H9 (cell line): Measurements from ENCODE around the gene BDP1. TPM values are rescaled to one million over a fixed set of nuclear protein-coding genes. Genes with fewer than 3 reads are reported as not detected.
"Not testable (repeated sequence)": the region's sequence is repeated elsewhere in the genome, so short reads cannot be mapped to it uniquely, and the experiment has no call there.

Experiments
- DNase-seq: peaks from one replicate; pipeline ENCODE4 v3.0.0-alpha.2; 2017
- H2AFZ ChIP-seq: one replicate; pipeline ENCODE4 v1.6.1; 2013; ENCODE audit warnings: mild to moderate bottlenecking, low read length, control low read depth, moderate library complexity
- H2AK5ac ChIP-seq: 2 replicates; pipeline ENCODE4 v1.6.1; 2013; ENCODE audit warnings: low read length, control low read depth, mixed read lengths; ENCODE audit not compliant: insufficient read length
- H2BK120ac ChIP-seq: one replicate; pipeline ENCODE4 v1.6.1; 2013; ENCODE audit warnings: low read depth, mild to moderate bottlenecking, low read length, control low read depth, inconsistent platforms; ENCODE audit not compliant: poor library complexity, severe bottlenecking
- H2BK12ac ChIP-seq: 2 replicates; pipeline ENCODE4 v1.6.1; 2013; ENCODE audit warnings: low read length, control low read depth, mixed read lengths, low read depth; ENCODE audit not compliant: insufficient read length
- H2BK15ac ChIP-seq: 2 replicates; pipeline ENCODE4 v1.6.1; 2013; ENCODE audit warnings: low read depth, low read length, control low read depth
- H2BK20ac ChIP-seq: one replicate; pipeline ENCODE4 v1.6.1; 2013; ENCODE audit warnings: low read depth, mild to moderate bottlenecking, low read length, control low read depth, inconsistent platforms; ENCODE audit not compliant: poor library complexity, severe bottlenecking
- H2BK5ac ChIP-seq: 2 replicates; pipeline ENCODE4 v1.6.1; 2013; ENCODE audit warnings: low read length, control low read depth, mixed read lengths; ENCODE audit not compliant: insufficient read length
- H3K14ac ChIP-seq: 2 replicates; pipeline ENCODE4 v1.6.1; 2013; ENCODE audit warnings: low read length, control low read depth; ENCODE audit not compliant: insufficient read depth
- H3K18ac ChIP-seq: 2 replicates; pipeline ENCODE4 v1.6.1; 2013; ENCODE audit warnings: low read depth, mild to moderate bottlenecking, mixed read lengths, low read length, control low read depth; ENCODE audit not compliant: insufficient read length
- H3K23ac ChIP-seq: 2 replicates; pipeline ENCODE4 v1.6.1; 2013; ENCODE audit warnings: low read length, control low read depth, mixed read lengths, low read depth; ENCODE audit not compliant: insufficient read length
- H3K23me2 ChIP-seq: 2 replicates; pipeline ENCODE4 v1.6.1; 2013; ENCODE audit warnings: low read depth, mild to moderate bottlenecking, mixed read lengths, low read length, control low read depth; ENCODE audit not compliant: insufficient read length, poor library complexity, severe bottlenecking
- H3K27ac ChIP-seq: 2 replicates; pipeline ENCODE4 v1.5.1; 2013; ENCODE audit warnings: low read length, control low read depth, mixed read lengths, low read depth; ENCODE audit not compliant: insufficient read length
- H3K27me3 ChIP-seq: 2 replicates; pipeline ENCODE4 v1.6.1; 2013; ENCODE audit warnings: low read length, control low read depth, inconsistent platforms; ENCODE audit not compliant: insufficient read depth
- H3K4ac ChIP-seq: 2 replicates; pipeline ENCODE4 v1.6.1; 2013; ENCODE audit warnings: low read depth, mild to moderate bottlenecking, control low read depth, inconsistent platforms, low read length, moderate library complexity
- H3K4me1 ChIP-seq: 2 replicates; pipeline ENCODE4 v1.6.1; 2013; ENCODE audit warnings: low read length, control low read depth, inconsistent platforms; ENCODE audit not compliant: insufficient read depth
- H3K4me2 ChIP-seq: 2 replicates; pipeline ENCODE4 v1.6.1; 2013; ENCODE audit warnings: low read length, control low read depth, mixed read lengths; ENCODE audit not compliant: insufficient read length, insufficient read depth
- H3K56ac ChIP-seq: 2 replicates; pipeline ENCODE4 v1.6.1; 2013; ENCODE audit warnings: low read depth, mild to moderate bottlenecking, mixed read lengths, low read length, control low read depth; ENCODE audit not compliant: insufficient read length
- H3K79me1 ChIP-seq: 2 replicates; pipeline ENCODE4 v1.6.1; 2013; ENCODE audit warnings: low read depth, mild to moderate bottlenecking, moderate library complexity, low read length, control low read depth, inconsistent platforms; ENCODE audit not compliant: insufficient read depth, poor library complexity, severe bottlenecking
- H3K79me2 ChIP-seq: 2 replicates; pipeline ENCODE4 v1.6.1; 2013; ENCODE audit warnings: low read length, control low read depth, inconsistent platforms; ENCODE audit not compliant: insufficient read depth
- H3K9ac ChIP-seq: 2 replicates; pipeline ENCODE4 v1.6.1; 2013; ENCODE audit warnings: low read length, control low read depth, mixed read lengths; ENCODE audit not compliant: insufficient read length; ENCODE audit errors: extremely low read depth
- H3K9me3 ChIP-seq: one replicate; pipeline ENCODE4 v1.6.1; 2013; ENCODE audit warnings: low read depth, low read length, inconsistent platforms; ENCODE audit not compliant: control insufficient read depth
- H3T11ph ChIP-seq: one replicate; pipeline ENCODE4 v1.6.1; 2013; ENCODE audit warnings: mild to moderate bottlenecking, low read length, control low read depth, inconsistent platforms
- H4K20me1 ChIP-seq: one replicate; pipeline ENCODE4 v1.6.1; 2013; ENCODE audit not compliant: control insufficient read depth, insufficient read length, insufficient read depth
- H4K5ac ChIP-seq: 2 replicates; pipeline ENCODE4 v1.6.1; 2013; ENCODE audit warnings: low read depth, mild to moderate bottlenecking, mixed read lengths, low read length, control low read depth; ENCODE audit not compliant: insufficient read length
- H4K8ac ChIP-seq: replicated peaks from 2 replicates; pipeline ENCODE4 v1.6.1; 2013; ENCODE audit warnings: low read length, control low read depth, mixed read lengths, low read depth; ENCODE audit not compliant: insufficient read length
- H4K91ac ChIP-seq: 2 replicates; pipeline ENCODE4 v1.6.1; 2013; ENCODE audit warnings: low read depth, mild to moderate bottlenecking, moderate library complexity, mixed read lengths, low read length, control low read depth; ENCODE audit not compliant: insufficient read length
- H3K27ac Mint-ChIP-seq, 3 experiments: 2 replicates in 2 of 3; 3 replicates in 1 of 3; pipeline ENCODE4 v1.8.0; 2020 to 2021; ENCODE audit warnings: mixed read lengths in 3 of 3, mild to moderate bottlenecking in 1 of 3, moderate library complexity in 1 of 3
- H3K27me3 Mint-ChIP-seq: 2 replicates; pipeline ENCODE4 v1.8.0; 2021; ENCODE audit warnings: low read depth, mild to moderate bottlenecking, moderate library complexity, mixed read lengths
- H3K36me3 Mint-ChIP-seq, 3 experiments: 2 replicates in 2 of 3; 3 replicates in 1 of 3; pipeline ENCODE4 v1.8.0; 2020 to 2021; ENCODE audit warnings: low read depth in 3 of 3, mixed read lengths in 3 of 3; ENCODE audit not compliant: insufficient read depth in 1 of 3
- H3K4me1 Mint-ChIP-seq, 2 experiments: 2 replicates each; pipeline ENCODE4 v1.8.0; 2020; ENCODE audit warnings: mixed read lengths in 2 of 2
- H3K4me3 Mint-ChIP-seq, 2 experiments: 2 replicates in 1 of 2; 3 replicates in 1 of 2; pipeline ENCODE4 v1.8.0; 2020 to 2021; ENCODE audit warnings: mild to moderate bottlenecking in 2 of 2, mixed read lengths in 2 of 2, moderate library complexity in 1 of 2
- H3K9me3 Mint-ChIP-seq, 2 experiments: 2 replicates in 1 of 2; 3 replicates in 1 of 2; pipeline ENCODE4 v1.8.0; 2020; ENCODE audit warnings: mild to moderate bottlenecking in 2 of 2, mixed read lengths in 2 of 2, moderate library complexity in 1 of 2
- WGBS: extraction: QIAGEN DNeasy Blood & Tissue Kit; methylation state at CpG from one replicate; pipeline ENCODE4 v1.1.7; 2013; ENCODE audit warnings: missing lambda C conversion rate, low lambda C conversion rate, mixed read lengths; ENCODE audit not compliant: insufficient read length; ENCODE audit errors: extremely low coverage; 5-methylcytosine and 5-hydroxymethylcytosine counted together
- total RNA-seq: library from RNA; stranded (reverse); gene quantifications from 2 replicates; pipeline ENCODE4 v1.2.1, GENCODE V29; 2021

The BDP1 gene
- total RNA-seq, 1 experiment from 2014 or later = 31.5 TPM

GRCh38 chr5:71421278-71421677 lies 34.2 kb upstream of the BDP1 start:
- not testable (repeated sequence) for H3K27me3 Mint-ChIP-seq, H3K4ac ChIP-seq, H3K56ac ChIP-seq, H3K79me1 ChIP-seq, H2AK5ac ChIP-seq, H3K27me3 ChIP-seq, H3K23me2 ChIP-seq, H2BK5ac ChIP-seq, H2BK20ac ChIP-seq, H3K14ac ChIP-seq, H4K20me1 ChIP-seq, DNase-seq, H3K79me2 ChIP-seq, H3K23ac ChIP-seq, H2AFZ ChIP-seq, H3K9me3 ChIP-seq, H3K18ac ChIP-seq, H2BK12ac ChIP-seq, H3K9ac ChIP-seq, H4K8ac ChIP-seq, H2BK120ac ChIP-seq, H4K91ac ChIP-seq, H4K5ac ChIP-seq, H3K4me1 ChIP-seq, H3K36me3 Mint-ChIP-seq, H2BK15ac ChIP-seq, H3K27ac ChIP-seq, H3K9me3 Mint-ChIP-seq, H3T11ph ChIP-seq
- Mint-ChIP-seq H3K4me1 (peaks cover 19% of the 10 kb centered on the region in 2 experiments), H3K27ac (peak overlapping the region in 2 of 3 experiments; percentile 53; a peak in 4 of 7 replicates), H3K4me3 (peak overlapping the region; percentile 22 to 59; a peak in 4 of 5 replicates)
- peak overlapping the region; percentile 25 for H3K4me2 ChIP-seq
- WGBS = no CpG with 5 or more reads among the region's 1 CpG

- not testable (repeated sequence) for H2BK120ac ChIP-seq, H3K4ac ChIP-seq, H3K9ac ChIP-seq, H2BK15ac ChIP-seq, H3K27ac Mint-ChIP-seq, H3K36me3 Mint-ChIP-seq, H3K27me3 Mint-ChIP-seq, H3K27me3 ChIP-seq, H3K9me3 ChIP-seq, H2AK5ac ChIP-seq, H4K8ac ChIP-seq, H2BK5ac ChIP-seq, H2BK20ac ChIP-seq, H4K20me1 ChIP-seq, H2BK12ac ChIP-seq, H3K4me2 ChIP-seq, H3K23me2 ChIP-seq, H3K18ac ChIP-seq, DNase-seq, H3K4me3 Mint-ChIP-seq, H3K4me1 ChIP-seq, H3K27ac ChIP-seq, H3K79me1 ChIP-seq, H3K14ac ChIP-seq, H3K79me2 ChIP-seq, H4K5ac ChIP-seq, H3T11ph ChIP-seq, H2AFZ ChIP-seq, H3K56ac ChIP-seq, H3K23ac ChIP-seq, H4K91ac ChIP-seq, H3K9me3 Mint-ChIP-seq
- H3K4me1 Mint-ChIP-seq = peaks cover 19% of the 10 kb centered on the region in 2 experiments
- WGBS = no CpG with 5 or more reads among the region's 3 CpGs
These were observed 31.6 kb upstream of the BDP1 start for GRCh38 chr5:71423896-71424295.
